ENCODE results near the gene HOXC9. TPM values are rescaled to one million over a fixed set of nuclear protein-coding genes. Genes with fewer than 3 reads are reported as not detected.

HOXC9 gene
- polyA plus RNA-seq, 1 experiment, result 1.2 TPM

- H3K27me3 ChIP-seq (ENCODE audit: control insufficient read depth, insufficient read depth, low read length), result no peaks in the 10 kb centered on the region; the same call in none of the 2 replicates
- CTCF ChIA-PET, result interaction anchor here (1.0 to 1.6 kb wide), 2 partner anchors 15 to 238 kb away, joined by 3 to 6 read pairs; partner anchors contain the start of gene HOXC10
- POLR2A ChIA-PET, result no interaction called here
- DNase-seq (ENCODE audit: low read depth), result no peak
- no peaks in the 10 kb centered on the region for H3K36me3 ChIP-seq (ENCODE audit: control insufficient read depth, insufficient read depth, low read length)
- no peak for TF ChIP-seq CTCF (IDR thresholded peaks at IDR 0.05; ENCODE audit: insufficient read depth, low read depth, low read length)
- H3K4me3 ChIP-seq (ENCODE audit: low read depth, low read length), result no peak overlapping the region
Observed at GRCh38 chr12:53970451-53970850, 29.5 kb upstream of the HOXC9 start.

- ChIA-PET CTCF (interaction anchor here (1.4 kb wide), 1 partner anchor 276 kb away, joined by 3 read pairs; no protein-coding TSS in a partner anchor), POLR2A (no interaction called here)
- Histone ChIP-seq H3K27me3 (ENCODE audit: control insufficient read depth, insufficient read depth, low read length) (no peaks in the 10 kb centered on the region; the same call in none of the 2 replicates), H3K4me3 (ENCODE audit: low read depth, low read length) (no peak overlapping the region), H3K36me3 (ENCODE audit: control insufficient read depth, insufficient read depth, low read length) (no peaks in the 10 kb centered on the region)
- no peak for TF ChIP-seq CTCF (IDR thresholded peaks at IDR 0.05; ENCODE audit: insufficient read depth, low read depth, low read length)
- no peak for DNase-seq (ENCODE audit: low read depth)
Observed at GRCh38 chr12:53971129-53971528, 28.8 kb upstream of the HOXC9 start.

- CTCF ChIA-PET, result interaction anchor here (0.7 to 1.4 kb wide), 2 partner anchors 14 to 277 kb away, joined by 3 read pairs; partner anchors contain the start of gene HOXC10
- Histone ChIP-seq H3K27me3 (ENCODE audit: control insufficient read depth, insufficient read depth, low read length) (no peaks in the 10 kb centered on the region; the same call in none of the 2 replicates), H3K36me3 (ENCODE audit: control insufficient read depth, insufficient read depth, low read length) (no peaks in the 10 kb centered on the region), H3K4me3 (ENCODE audit: low read depth, low read length) (peak overlapping the region; percentile 64; the same call in 1 of the 2 replicates)
- no peak for DNase-seq (ENCODE audit: low read depth)
- no peak for TF ChIP-seq CTCF (IDR thresholded peaks at IDR 0.05; ENCODE audit: insufficient read depth, low read depth, low read length)
- POLR2A ChIA-PET, result no interaction called here
Observed at GRCh38 chr12:53971686-53972085, 28.3 kb upstream of the HOXC9 start.

GRCh38 chr12:53972152-53972702 lies 27.7 kb upstream of the HOXC9 start:
- Histone ChIP-seq H3K27me3 (ENCODE audit: control insufficient read depth, insufficient read depth, low read length) (no peaks in the 10 kb centered on the region; the same call in none of the 2 replicates), H3K4me3 (ENCODE audit: low read depth, low read length) (peak overlapping the region; percentile 64), H3K36me3 (ENCODE audit: control insufficient read depth, insufficient read depth, low read length) (no peaks in the 10 kb centered on the region)
- TF ChIP-seq CTCF (IDR thresholded peaks at IDR 0.05; ENCODE audit: insufficient read depth, low read depth, low read length), result no peak
- no peak for DNase-seq (ENCODE audit: low read depth)
- CTCF ChIA-PET, result interaction anchor here (0.7 to 1.4 kb wide), 5 partner anchors 11 to 277 kb away, joined by 3 to 4 read pairs (median 4); partner anchors contain the start of gene HOXC10
- POLR2A ChIA-PET, result no interaction called here

GRCh38 chr12:53972722-53973235 lies 27.2 kb upstream of the HOXC9 start, which contains the start of gene HOXC11:
Gene HOXC11, plus strand, starts transcription at chr12:53973126. Its CDS starts 116 bp downstream, at chr12:53973242.
- ChIA-PET POLR2A (interaction anchor here (0.6 kb wide), 1 partner anchor 25 kb away, joined by 4 read pairs; no protein-coding TSS in a partner anchor), CTCF (interaction anchor here (0.8 to 1.3 kb wide), 6 partner anchors 11 to 226 kb away, joined by 3 to 4 read pairs (median 4); partner anchors contain the start of gene HOXC10)
- TF ChIP-seq CTCF (IDR thresholded peaks at IDR 0.05; ENCODE audit: insufficient read depth, low read depth, low read length), result no peak
- no peaks in the 10 kb centered on the region for H3K36me3 ChIP-seq (ENCODE audit: control insufficient read depth, insufficient read depth, low read length)
- peak within 1 kb of the TSS; percentile 64 for H3K4me3 ChIP-seq (ENCODE audit: low read depth, low read length)
- H3K27me3 ChIP-seq (ENCODE audit: control insufficient read depth, insufficient read depth, low read length), result no peaks in the 10 kb centered on the region; the same call in none of the 2 replicates
- DNase-seq (ENCODE audit: low read depth), result no peak

Data from BJ (cell line).